Measurements from ENCODE around the gene COLEC11. TPM values are rescaled to one million over a fixed set of nuclear protein-coding genes. Genes with fewer than 3 reads are reported as not detected.

Gene COLEC11
- total RNA-seq: 0.43 and 0.65 TPM in 2 replicates

GRCh38 chr2:3594493-3595281 lies at the start of gene COLEC11:
COLEC11 (plus strand) TSS chr2:3595112; CDS start chr2:3604341, 9,229 bp downstream.

GRCh38 chr2:3558205-3559014 lies 36.5 kb upstream of the COLEC11 start, which contains the start of gene RNASEH1:
RNASEH1 (minus strand) TSS chr2:3558333; CDS start chr2:3558260, 73 bp downstream.

GRCh38 chr2:3657881-3658280 lies 63.0 kb downstream of the COLEC11 start, which contains the start of gene ALLC:
ALLC (plus strand) TSS chr2:3658200; CDS start chr2:3671158, 12,958 bp downstream.

Other genes starting within 250 kb of the COLEC11 start
- gene EIPR1, start 217.3 kb upstream of the COLEC11 start, total RNA-seq: 22.5 and 25.0 TPM in 2 replicates
- 35.4 and 39.3 TPM in 2 replicates for gene TRAPPC12, start 215.4 kb upstream of the COLEC11 start, total RNA-seq
- gene ADI1, start 75.6 kb upstream of the COLEC11 start, total RNA-seq: 59.2 and 61.3 TPM in 2 replicates
- gene RNASEH1, start 36.8 kb upstream of the COLEC11 start, total RNA-seq: 26.0 and 27.5 TPM in 2 replicates
- 1,998 and 2,015 TPM in 2 replicates for gene RPS7, start 19.9 kb upstream of the COLEC11 start, total RNA-seq
- not detected in 2 replicates for gene ALLC, start 63.1 kb downstream of the COLEC11 start, total RNA-seq
- gene DCDC2C, start 108.5 kb downstream of the COLEC11 start, total RNA-seq: not detected in 2 replicates